Uterus (tissue), 2 donors: ENCODE measurements around the gene GBX1.

ENCODE experiments used
- POLR2A ChIP-seq, 2 donors: fragments of 450-650 bp; IDR thresholded peaks; one replicate each; pipeline ENCODE4 v1.6.1; 2016; ENCODE audit warnings: antibody characterized with exemption in 2 of 2, mild to moderate bottlenecking in 1 of 2, moderate library complexity in 1 of 2
- TF ChIP-seq, protein P1 (sequence below), 4 experiments: fragments of 200-600 bp in 2 of 4; fragments of 450-650 bp in 2 of 4; sonication (generic) in 2 of 4; IDR thresholded peaks; one replicate each; pipeline ENCODE4 v1.5.1; 2016 to 2019; ENCODE audit warnings: antibody characterized with exemption in 4 of 4, mild to moderate bottlenecking in 2 of 4, moderate library complexity in 1 of 4

- TF ChIP-seq, protein P1, sequence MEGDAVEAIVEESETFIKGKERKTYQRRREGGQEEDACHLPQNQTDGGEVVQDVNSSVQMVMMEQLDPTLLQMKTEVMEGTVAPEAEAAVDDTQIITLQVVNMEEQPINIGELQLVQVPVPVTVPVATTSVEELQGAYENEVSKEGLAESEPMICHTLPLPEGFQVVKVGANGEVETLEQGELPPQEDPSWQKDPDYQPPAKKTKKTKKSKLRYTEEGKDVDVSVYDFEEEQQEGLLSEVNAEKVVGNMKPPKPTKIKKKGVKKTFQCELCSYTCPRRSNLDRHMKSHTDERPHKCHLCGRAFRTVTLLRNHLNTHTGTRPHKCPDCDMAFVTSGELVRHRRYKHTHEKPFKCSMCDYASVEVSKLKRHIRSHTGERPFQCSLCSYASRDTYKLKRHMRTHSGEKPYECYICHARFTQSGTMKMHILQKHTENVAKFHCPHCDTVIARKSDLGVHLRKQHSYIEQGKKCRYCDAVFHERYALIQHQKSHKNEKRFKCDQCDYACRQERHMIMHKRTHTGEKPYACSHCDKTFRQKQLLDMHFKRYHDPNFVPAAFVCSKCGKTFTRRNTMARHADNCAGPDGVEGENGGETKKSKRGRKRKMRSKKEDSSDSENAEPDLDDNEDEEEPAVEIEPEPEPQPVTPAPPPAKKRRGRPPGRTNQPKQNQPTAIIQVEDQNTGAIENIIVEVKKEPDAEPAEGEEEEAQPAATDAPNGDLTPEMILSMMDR (IDR thresholded peaks at IDR 0.05) = no peak
- no peak for TF ChIP-seq POLR2A (IDR thresholded peaks at IDR 0.05)
Measured at GRCh38 chr7:151129960-151130591, 37.4 kb downstream of the GBX1 start.
